Neural cell (in vitro differentiated cells): ENCODE results near the gene CNIH1. TPM values are rescaled to one million over a fixed set of nuclear protein-coding genes. Genes with fewer than 3 reads are reported as not detected.
"Not testable (repeated sequence)": the region's sequence is repeated elsewhere in the genome, so short reads cannot be mapped to it uniquely, and the experiment has no call there.

Experiments
- H2AFZ ChIP-seq: fragments of 200-600, 300-800 bp; sonication (generic), shearing (Covaris generic); 2 replicates; pipeline ENCODE4 v1.6.0; 2014; ENCODE audit warnings: low read depth, mild to moderate bottlenecking, antibody characterized with exemption, low read length, moderate library complexity
- H3F3A ChIP-seq: fragments of 200-600 bp; shearing (Covaris generic); 2 replicates; pipeline ENCODE4 v1.6.1; 2016; ENCODE audit warnings: mild to moderate bottlenecking, moderate library complexity, mixed read lengths, antibody characterized with exemption, low read length; ENCODE audit not compliant: insufficient read depth, poor library complexity, severe bottlenecking
- H3K27ac ChIP-seq: fragments of 200-600, 300-800 bp; sonication (generic), shearing (Covaris generic); 2 replicates; pipeline ENCODE4 v1.5.1; 2014; ENCODE audit warnings: mild to moderate bottlenecking, low read length, moderate library complexity
- H3K27me3 ChIP-seq: fragments of 300-800, 200-600 bp; sonication (generic), shearing (Covaris generic); 2 replicates; pipeline ENCODE4 v1.6.0; 2014; ENCODE audit warnings: mild to moderate bottlenecking, low read depth, low read length, moderate library complexity; ENCODE audit not compliant: insufficient read depth
- H3K36me3 ChIP-seq: fragments of 300-800, 200-600 bp; sonication (generic), shearing (Covaris generic); 2 replicates; pipeline ENCODE4 v1.5.1; 2014; ENCODE audit warnings: mild to moderate bottlenecking, antibody characterized with exemption, low read length, moderate library complexity; ENCODE audit not compliant: insufficient read depth
- H3K4me2 ChIP-seq: fragments of 300-800, 200-600 bp; sonication (generic), shearing (Covaris generic); 2 replicates; pipeline ENCODE4 v1.6.0; 2014; ENCODE audit warnings: mild to moderate bottlenecking, low read length
- H3K4me3 ChIP-seq: fragments of 300-800, 200-600 bp; sonication (generic), shearing (Covaris generic); 2 replicates; pipeline ENCODE4 v1.5.1; 2014; ENCODE audit warnings: mild to moderate bottlenecking, low read length, moderate library complexity
- H3K79me2 ChIP-seq: fragments of 200-600 bp; shearing (Covaris generic); replicated peaks from 2 replicates; pipeline ENCODE4 v1.6.0; 2014; ENCODE audit warnings: mild to moderate bottlenecking, low read length, moderate library complexity; ENCODE audit not compliant: insufficient read depth
- H3K9ac ChIP-seq: fragments of 300-800, 200-600 bp; sonication (generic), shearing (Covaris generic); 2 replicates; pipeline ENCODE4 v1.6.1; 2016; ENCODE audit warnings: mild to moderate bottlenecking, low read length, mixed read lengths
- H3K9me2 ChIP-seq: fragments of 200-600 bp; shearing (Covaris generic); 2 replicates; pipeline ENCODE4 v1.6.1; 2016; ENCODE audit warnings: mild to moderate bottlenecking, low read length, mixed read lengths; ENCODE audit not compliant: insufficient read depth
- H3K9me3 ChIP-seq: fragments of 200-600, 300-800 bp; sonication (generic), shearing (Covaris generic); 2 replicates; pipeline ENCODE4 v1.6.1; 2016; ENCODE audit warnings: mild to moderate bottlenecking, mixed run types, low read length, moderate library complexity, mixed read lengths
- H4K20me1 ChIP-seq: fragments of 200-600 bp; shearing (Covaris generic); 2 replicates; pipeline ENCODE4 v1.6.1; 2016; ENCODE audit warnings: mild to moderate bottlenecking, mixed run types; ENCODE audit not compliant: insufficient read depth
- EP300 ChIP-seq: fragments of 450-650 bp; conservative IDR thresholded peaks from 2 replicates; pipeline ENCODE4 v1.6.1; 2014; ENCODE audit warnings: antibody characterized with exemption, mild to moderate bottlenecking, moderate library complexity; ENCODE audit not compliant: poor library complexity, severe bottlenecking
- EZH2 ChIP-seq: fragments of 200-600, 300-800 bp; shearing (Covaris generic), sonication (generic); IDR thresholded peaks from 2 replicates; pipeline ENCODE4 v1.6.1; 2014; ENCODE audit warnings: antibody characterized with exemption, low read length, borderline replicate concordance, mild to moderate bottlenecking; ENCODE audit not compliant: insufficient read depth, poor library complexity, severe bottlenecking
- MXI1 ChIP-seq: fragments of 450-650 bp; conservative IDR thresholded peaks from 2 replicates; pipeline ENCODE4 v1.6.1; 2014; ENCODE audit warnings: antibody characterized with exemption, mild to moderate bottlenecking; ENCODE audit not compliant: poor library complexity, severe bottlenecking
- POLR2AphosphoS5 ChIP-seq: IDR thresholded peaks from 2 replicates; pipeline ENCODE4 v1.6.1; 2012
- RAD21 ChIP-seq: fragments of 450-650 bp; conservative IDR thresholded peaks from 2 replicates; pipeline ENCODE4 v1.6.1; 2014; ENCODE audit warnings: antibody characterized with exemption, mild to moderate bottlenecking, moderate library complexity
- SMC3 ChIP-seq: fragments of 450-650 bp; conservative IDR thresholded peaks from 2 replicates; pipeline ENCODE4 v1.6.1; 2014; ENCODE audit warnings: antibody characterized with exemption, mild to moderate bottlenecking, moderate library complexity; ENCODE audit not compliant: poor library complexity
- TAF1 ChIP-seq: IDR thresholded peaks from 2 replicates; pipeline ENCODE4 v1.6.1; 2012; ENCODE audit warnings: low read depth
- polyA plus RNA-seq: library from polyadenylated mRNA; depleted of rRNA; stranded (reverse); fragments of >200 nt; gene quantifications from 2 replicates; pipeline ENCODE4 v1.2.3, GENCODE V29; 2014
- TF ChIP-seq, protein P1 (sequence below): IDR thresholded peaks from 2 replicates; pipeline ENCODE4 v1.6.1; 2012; ENCODE audit warnings: borderline replicate concordance
- TF ChIP-seq, protein P2 (sequence below): fragments of 450-650 bp; IDR thresholded peaks from 2 replicates; pipeline ENCODE4 v1.5.1; 2014; ENCODE audit warnings: antibody characterized with exemption, mild to moderate bottlenecking, moderate library complexity; ENCODE audit not compliant: poor library complexity, severe bottlenecking

CNIH1 gene
- polyA plus RNA-seq, 1 donor from 2014 or later = 125 TPM

DNA sequence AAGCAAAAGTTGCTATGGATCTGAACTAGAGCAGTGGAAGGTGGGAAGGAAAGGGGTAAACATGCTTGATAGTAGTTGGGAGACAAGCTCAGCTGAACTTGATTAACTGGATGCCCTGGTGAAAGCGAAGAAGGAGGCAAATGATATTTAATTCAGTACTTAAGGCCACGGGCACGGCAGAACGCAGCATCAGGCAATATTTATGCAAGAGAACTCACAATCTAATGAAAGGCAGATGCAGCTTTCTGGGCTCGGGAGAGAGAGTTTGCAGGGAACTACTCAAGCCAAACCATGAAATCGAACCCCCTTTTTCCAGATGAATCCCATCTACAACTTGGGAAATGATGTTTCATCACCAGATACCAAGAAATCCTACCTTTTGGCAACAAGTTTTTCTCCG lies 3.5 kb upstream of the CNIH1 start:
- Histone ChIP-seq H3K79me2 (peaks cover 1% of the 10 kb centered on the region), H3K4me3 (no peak overlapping the region), H2AFZ (no peak overlapping the region), H3F3A (no peaks in the 10 kb centered on the region), H3K9ac (no peak overlapping the region), H3K27ac (no peak overlapping the region), H3K9me2 (no peaks in the 10 kb centered on the region), H3K27me3 (no peaks in the 10 kb centered on the region), H3K9me3 (no peaks in the 10 kb centered on the region), H3K36me3 (no peaks in the 10 kb centered on the region), H4K20me1 (no peaks in the 10 kb centered on the region), H3K4me2 (no peak overlapping the region)
- no peak for TF ChIP-seq RAD21
- TF ChIP-seq, protein P1, sequence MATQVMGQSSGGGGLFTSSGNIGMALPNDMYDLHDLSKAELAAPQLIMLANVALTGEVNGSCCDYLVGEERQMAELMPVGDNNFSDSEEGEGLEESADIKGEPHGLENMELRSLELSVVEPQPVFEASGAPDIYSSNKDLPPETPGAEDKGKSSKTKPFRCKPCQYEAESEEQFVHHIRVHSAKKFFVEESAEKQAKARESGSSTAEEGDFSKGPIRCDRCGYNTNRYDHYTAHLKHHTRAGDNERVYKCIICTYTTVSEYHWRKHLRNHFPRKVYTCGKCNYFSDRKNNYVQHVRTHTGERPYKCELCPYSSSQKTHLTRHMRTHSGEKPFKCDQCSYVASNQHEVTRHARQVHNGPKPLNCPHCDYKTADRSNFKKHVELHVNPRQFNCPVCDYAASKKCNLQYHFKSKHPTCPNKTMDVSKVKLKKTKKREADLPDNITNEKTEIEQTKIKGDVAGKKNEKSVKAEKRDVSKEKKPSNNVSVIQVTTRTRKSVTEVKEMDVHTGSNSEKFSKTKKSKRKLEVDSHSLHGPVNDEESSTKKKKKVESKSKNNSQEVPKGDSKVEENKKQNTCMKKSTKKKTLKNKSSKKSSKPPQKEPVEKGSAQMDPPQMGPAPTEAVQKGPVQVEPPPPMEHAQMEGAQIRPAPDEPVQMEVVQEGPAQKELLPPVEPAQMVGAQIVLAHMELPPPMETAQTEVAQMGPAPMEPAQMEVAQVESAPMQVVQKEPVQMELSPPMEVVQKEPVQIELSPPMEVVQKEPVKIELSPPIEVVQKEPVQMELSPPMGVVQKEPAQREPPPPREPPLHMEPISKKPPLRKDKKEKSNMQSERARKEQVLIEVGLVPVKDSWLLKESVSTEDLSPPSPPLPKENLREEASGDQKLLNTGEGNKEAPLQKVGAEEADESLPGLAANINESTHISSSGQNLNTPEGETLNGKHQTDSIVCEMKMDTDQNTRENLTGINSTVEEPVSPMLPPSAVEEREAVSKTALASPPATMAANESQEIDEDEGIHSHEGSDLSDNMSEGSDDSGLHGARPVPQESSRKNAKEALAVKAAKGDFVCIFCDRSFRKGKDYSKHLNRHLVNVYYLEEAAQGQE = no peak
- no peak for TF ChIP-seq SMC3

DNA sequence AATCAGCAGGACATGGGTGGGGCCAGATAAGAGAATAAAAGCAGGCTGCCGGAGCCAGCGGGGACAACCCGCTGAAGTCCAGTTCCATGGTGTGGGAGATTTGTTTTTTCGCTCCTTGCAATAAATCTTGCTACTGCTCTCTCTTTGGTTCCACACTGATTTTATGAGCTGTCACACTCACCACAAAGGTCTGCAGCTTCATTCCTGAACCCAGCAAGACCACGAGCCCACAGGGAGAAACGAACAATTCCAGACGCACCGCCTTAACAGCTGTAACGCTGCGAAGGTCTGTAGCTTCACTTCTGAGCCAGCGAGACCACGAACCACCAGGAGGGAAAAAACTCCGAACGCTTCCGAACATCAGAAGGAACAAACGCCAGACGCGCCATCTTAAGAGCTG lies 2.8 kb upstream of the CNIH1 start:
- Histone ChIP-seq H3K36me3 (no peaks in the 10 kb centered on the region), H3K4me3 (no peak overlapping the region), H3K4me2 (no peak overlapping the region), H2AFZ (no peak overlapping the region), H4K20me1 (no peaks in the 10 kb centered on the region), H3K9me3 (no peaks in the 10 kb centered on the region), H3K27ac (no peak overlapping the region), H3F3A (no peaks in the 10 kb centered on the region), H3K27me3 (no peaks in the 10 kb centered on the region), H3K79me2 (peaks cover 8% of the 10 kb centered on the region), H3K9ac (no peak overlapping the region), H3K9me2 (no peaks in the 10 kb centered on the region)
- TF ChIP-seq, protein P1 = no peak
- no peak for TF ChIP-seq TAF1
- no peak for TF ChIP-seq EZH2
- TF ChIP-seq SMC3 = no peak
- TF ChIP-seq, protein P2, sequence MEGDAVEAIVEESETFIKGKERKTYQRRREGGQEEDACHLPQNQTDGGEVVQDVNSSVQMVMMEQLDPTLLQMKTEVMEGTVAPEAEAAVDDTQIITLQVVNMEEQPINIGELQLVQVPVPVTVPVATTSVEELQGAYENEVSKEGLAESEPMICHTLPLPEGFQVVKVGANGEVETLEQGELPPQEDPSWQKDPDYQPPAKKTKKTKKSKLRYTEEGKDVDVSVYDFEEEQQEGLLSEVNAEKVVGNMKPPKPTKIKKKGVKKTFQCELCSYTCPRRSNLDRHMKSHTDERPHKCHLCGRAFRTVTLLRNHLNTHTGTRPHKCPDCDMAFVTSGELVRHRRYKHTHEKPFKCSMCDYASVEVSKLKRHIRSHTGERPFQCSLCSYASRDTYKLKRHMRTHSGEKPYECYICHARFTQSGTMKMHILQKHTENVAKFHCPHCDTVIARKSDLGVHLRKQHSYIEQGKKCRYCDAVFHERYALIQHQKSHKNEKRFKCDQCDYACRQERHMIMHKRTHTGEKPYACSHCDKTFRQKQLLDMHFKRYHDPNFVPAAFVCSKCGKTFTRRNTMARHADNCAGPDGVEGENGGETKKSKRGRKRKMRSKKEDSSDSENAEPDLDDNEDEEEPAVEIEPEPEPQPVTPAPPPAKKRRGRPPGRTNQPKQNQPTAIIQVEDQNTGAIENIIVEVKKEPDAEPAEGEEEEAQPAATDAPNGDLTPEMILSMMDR = no peak
- TF ChIP-seq MXI1 = no peak
- no peak for TF ChIP-seq POLR2AphosphoS5
- no peak for TF ChIP-seq RAD21
- TF ChIP-seq EP300 = no peak

- not testable (repeated sequence) for H3K4me3 ChIP-seq, H3K27me3 ChIP-seq, H2AFZ ChIP-seq, H3K27ac ChIP-seq, H3K9me3 ChIP-seq, H3K9ac ChIP-seq, H4K20me1 ChIP-seq, H3K4me2 ChIP-seq, H3K36me3 ChIP-seq, H3K9me2 ChIP-seq, H3F3A ChIP-seq
- peaks cover 18% of the 10 kb centered on the region for H3K79me2 ChIP-seq
Observed at GRCh38 chr14:54442961-54443360, 1.8 kb upstream of the CNIH1 start.
